Transverse colon (tissue), 4 donors: ENCODE data around the gene APOBEC3H. TPM values are rescaled to one million over a fixed set of nuclear protein-coding genes. Genes with fewer than 3 reads are reported as not detected.
A peak's percentile ranks its signal among the peaks of the same experiment; 100 is the strongest.

Experiments
- DNase-seq: peaks from one replicate; pipeline ENCODE4 v3.0.0-alpha.2; 2019
- H3K27ac ChIP-seq, 4 donors: fragments of 200-600 bp; sonication (generic); 2 replicates each; pipeline ENCODE4 v1.5.1; 2016 to 2018; ENCODE audit warnings: inconsistent platforms in 4 of 4
- H3K27me3 ChIP-seq: fragments of 200-600 bp; sonication (generic); 2 replicates; pipeline ENCODE4 v1.5.1; 2017; ENCODE audit warnings: inconsistent platforms
- H3K36me3 ChIP-seq, 4 donors: fragments of 200-600 bp; sonication (generic); 2 replicates each; pipeline ENCODE4 v1.5.1; 2017 to 2019; ENCODE audit warnings: inconsistent platforms in 4 of 4
- H3K4me1 ChIP-seq, 4 donors: fragments of 200-600 bp; sonication (generic); 2 replicates each; pipeline ENCODE4 v1.5.1; 2017 to 2020; ENCODE audit warnings: inconsistent platforms in 4 of 4
- H3K4me3 ChIP-seq, 4 donors: fragments of 200-600 bp; sonication (generic); 1 replicate in 1 of 4; 2 replicates in 3 of 4; pipeline versions ENCODE4 v1.5.1 to v1.6.1; 2017 to 2019; ENCODE audit warnings: inconsistent platforms in 4 of 4
- H3K9me3 ChIP-seq, 2 donors: fragments of 200-600 bp; sonication (generic); 2 replicates each; pipeline ENCODE4 v1.5.1; 2017 to 2019; ENCODE audit warnings: inconsistent platforms in 2 of 2
- CTCF ChIP-seq, 5 experiments: fragments of 200-600 bp in 3 of 5; fragments of 450-650 bp in 2 of 5; sonication (generic) in 3 of 5; IDR thresholded peaks; 1 replicate in 2 of 5; 2 replicates in 3 of 5; pipeline ENCODE4 v1.5.1; 2016 to 2017; ENCODE audit warnings: antibody characterized with exemption in 5 of 5, inconsistent platforms in 3 of 5, mild to moderate bottlenecking in 2 of 5, moderate library complexity in 1 of 5
- EP300 ChIP-seq: sonication (generic); formaldehyde crosslinking; IDR thresholded peaks from one replicate; pipeline ENCODE4 v1.6.1; 2017; ENCODE audit warnings: antibody characterized with exemption, low read depth
- POLR2A ChIP-seq: fragments of 450-650 bp; IDR thresholded peaks from one replicate; pipeline ENCODE4 v1.6.1; 2016; ENCODE audit warnings: antibody characterized with exemption, mild to moderate bottlenecking, moderate library complexity
- POLR2AphosphoS5 ChIP-seq, 3 donors: sonication (generic); formaldehyde crosslinking; IDR thresholded peaks; one replicate each; pipeline ENCODE4 v1.6.1; 2016; ENCODE audit warnings: antibody characterized with exemption in 3 of 3
- WGBS, 2 donors: methylation state at CpG; one replicate each; pipeline ENCODE4 v1.1.5; 2018; ENCODE audit warnings: low coverage in 1 of 2; 5-methylcytosine and 5-hydroxymethylcytosine counted together
- in situ Hi-C, 4 donors: fragments of 200-750 bp; cut with MboI; loops; one replicate each; pipeline versions ENCODE4 v1.15.0 to v1.15.1; 2017; ENCODE audit warnings: low sequenced_read_pairs in 3 of 4, low pct_ligation_motif_present in 1 of 4, low pct_unique_long_range_greater_than_20kb in 1 of 4
- intact Hi-C: fragments of 100-400 bp; cut with DNase I; formaldehyde crosslinking; loops from one replicate; pipeline ENCODE4 v1.15.1; 2023; ENCODE audit warnings: low total_unique reads
- small RNA-seq, 4 donors: library from RNA; depleted of rRNA; stranded (forward); fragments of <200 nt; gene quantifications; one replicate each; pipeline ENCODE3, GENCODE V24; 2016
- total RNA-seq, 4 donors: library from RNA; depleted of rRNA; stranded (reverse); fragments of >200 nt; gene quantifications; one replicate each; pipeline ENCODE4 v1.1.0, GENCODE V29; 2016

APOBEC3H gene
- total RNA-seq, 4 donors from 2014 or later, result 0.41 to 2.1 TPM; not detected in 2

- Histone ChIP-seq H3K9me3 (no peaks in the 10 kb centered on the region), H3K36me3 (no peaks in the 10 kb centered on the region), H3K4me3 (peak within 1 kb of the TSS; percentile 78 to 100 (median 90)), H3K27me3 (peaks cover 33% of the 10 kb centered on the region), H3K27ac (peak within 1 kb of the TSS; percentile 91 to 98 (median 96)), H3K4me1 (peaks cover 14 to 52% (median 46%) of the 10 kb centered on the region in 4 donors)
- peak; percentile 94 for DNase-seq
- peak; percentile 89 to 90 (median 89) for TF ChIP-seq POLR2AphosphoS5 (IDR thresholded peaks at IDR 0.05)
- peak; percentile 73 for TF ChIP-seq POLR2A
- no peak for TF ChIP-seq EP300
- TF ChIP-seq CTCF (IDR thresholded peaks at IDR 0.05), result no peak
- WGBS, 2 donors, result 2% methylated on average over 70 of the region's 98 CpGs; no CpG with 5 or more reads in 1 of the 2 donors
- intact Hi-C loops (no loop called here), in situ Hi-C loops (loop anchor here in 1 of 4 donors (25.0 kb wide), 1 partner anchor 385 kb away; the partner anchor contains the start of gene RPS19BP1)
These were observed 55.6 kb downstream of the APOBEC3H start, which contains the start of gene CBX7 for GRCh38 chr22:39152511-39153219. TSS of gene CBX7 (minus strand) at chr22:39152680. CDS start at chr22:39152444, 236 bp downstream.

GRCh38 chr22:39153220-39153717 is 56.2 kb downstream of the APOBEC3H start:
- intact Hi-C loops, result no loop called here
- no peak for DNase-seq
- in situ Hi-C loops, result loop anchor here in 1 of 4 donors (25.0 kb wide), 1 partner anchor 384 kb away; the partner anchor contains the start of gene RPS19BP1
- 0 to 4% methylated on average over 4 to 41 of the region's 43 CpGs for WGBS, 2 donors
- TF ChIP-seq POLR2AphosphoS5 (IDR thresholded peaks at IDR 0.05) (no peak), POLR2A (no peak)
- Histone ChIP-seq H3K9me3 (no peaks in the 10 kb centered on the region), H3K36me3 (no peaks in the 10 kb centered on the region), H3K4me1 (peaks cover 8 to 46% (median 42%) of the 10 kb centered on the region in 4 donors), H3K4me3 (peak overlapping the region; percentile 62 to 100 (median 88)), H3K27ac (peak overlapping the region; percentile 91 to 97 (median 94)), H3K27me3 (peaks cover 33% of the 10 kb centered on the region)

Small RNA genes within 50 kb of the gene (small RNA-seq; reads per million reads assigned to genes)
- gene AL022318.2, result 0 reads per million in 4 donors
- 0 reads per million in 4 donors for gene COX5BP7

Other genes with a start within 250 kb of the APOBEC3H start
- gene CBX6, start 225.0 kb upstream of the APOBEC3H start, total RNA-seq, result 10 to 100 TPM; 14.5 to 42.6 (median 22.1) TPM
- gene APOBEC3A, start 139.6 kb upstream of the APOBEC3H start, total RNA-seq, result 1 to 10 TPM in 2 of 4 donors, not detected in 2; 2.7 to 3.0 TPM
- gene APOBEC3B, start 114.9 kb upstream of the APOBEC3H start, total RNA-seq, result 10 to 100 TPM in 2 of 4 donors, 1 to 10 TPM in 1, not detected in 1; 7.8 to 15.3 (median 10.9) TPM
- gene APOBEC3C, start 83.0 kb upstream of the APOBEC3H start, total RNA-seq, result 1 to 10 TPM; 1.2 to 9.1 (median 7.5) TPM
- 1 to 10 TPM; 2.0 to 6.4 (median 4.2) TPM for gene APOBEC3D, start 76.1 kb upstream of the APOBEC3H start, total RNA-seq
- 1 to 10 TPM in 3 of 4 donors, not detected in 1; 2.6 to 6.8 (median 4.8) TPM for gene APOBEC3F, start 56.4 kb upstream of the APOBEC3H start, total RNA-seq
- 10 to 100 TPM in 1 of 4 donors, 1 to 10 TPM in 2, not detected in 1; 7.1 to 11.6 (median 9.4) TPM for gene APOBEC3G, start 20.0 kb upstream of the APOBEC3H start, total RNA-seq
- 100 to 1,000 TPM in 1 of 4 donors, 10 to 100 TPM in 3; 15.3 to 129 (median 58.4) TPM for gene CBX7, start 55.4 kb downstream of the APOBEC3H start, total RNA-seq
- gene PDGFB, start 147.7 kb downstream of the APOBEC3H start, total RNA-seq, result 1 to 10 TPM; 2.7 to 7.5 (median 4.0) TPM
- gene RPL3, start 222.4 kb downstream of the APOBEC3H start, total RNA-seq, result 1,000 to 10,000 TPM in 3 of 4 donors, 100 to 1,000 TPM in 1; 909 to 2,069 (median 1,420) TPM